EH (cell line): ENCODE results near the gene POMZP3.
"Not testable (repeated sequence)": the region's sequence is repeated elsewhere in the genome, so short reads cannot be mapped to it uniquely, and the experiment has no call there.

Experiments
- DNase-seq: peaks from one replicate; pipeline ENCODE4 v3.0.0-alpha.2; 2015; ENCODE audit warnings: low read depth

POMZP3 gene

GRCh38 chr7:76586585-76587315 is 40.3 kb downstream of the POMZP3 start:
- not testable (repeated sequence) for DNase-seq

GRCh38 chr7:76583636-76584281 is 43.3 kb downstream of the POMZP3 start:
- peak; percentile 85 for DNase-seq

- peak; percentile 92 for DNase-seq
Observed at GRCh38 chr7:76582848-76583631, 44.0 kb downstream of the POMZP3 start.

- peak; percentile 33 for DNase-seq
Observed at GRCh38 chr7:76575919-76576655, 51.0 kb downstream of the POMZP3 start.

GRCh38 chr7:76575431-76575830 is 51.6 kb downstream of the POMZP3 start:
- DNase-seq, result not testable (repeated sequence)

GRCh38 chr7:76572296-76572695 is 54.8 kb downstream of the POMZP3 start:
- not testable (repeated sequence) for DNase-seq

- DNase-seq, result peak; percentile 59
Observed at GRCh38 chr7:76570324-76570775, 56.7 kb downstream of the POMZP3 start.

- DNase-seq, result peak; percentile 64
Observed at GRCh38 chr7:76568742-76569141, 58.3 kb downstream of the POMZP3 start.

GRCh38 chr7:76567753-76568152 is 59.3 kb downstream of the POMZP3 start:
- DNase-seq, result not testable (repeated sequence)

- not testable (repeated sequence) for DNase-seq
Observed at GRCh38 chr7:76567311-76567710, 59.8 kb downstream of the POMZP3 start.

GRCh38 chr7:76565001-76565400 is 62.1 kb downstream of the POMZP3 start:
- DNase-seq, result not testable (repeated sequence)

- DNase-seq, result not testable (repeated sequence)
Observed at GRCh38 chr7:76561342-76561741, 65.7 kb downstream of the POMZP3 start.

- not testable (repeated sequence) for DNase-seq
Observed at GRCh38 chr7:76560157-76560556, 66.9 kb downstream of the POMZP3 start.
